Endodermal cell (in vitro differentiated cells): ENCODE data around the gene SKAP1. TPM values are rescaled to one million over a fixed set of nuclear protein-coding genes. Genes with fewer than 3 reads are reported as not detected.

Experiments
- DNase-seq: peaks from one replicate; pipeline ENCODE4 v3.0.0-alpha.2; 2017
- H3K27ac ChIP-seq: 2 replicates; pipeline ENCODE4 v1.5.1; 2013; ENCODE audit warnings: mild to moderate bottlenecking, low read depth, low read length, moderate library complexity
- H3K27me3 ChIP-seq: 2 replicates; pipeline ENCODE4 v1.6.1; 2013; ENCODE audit warnings: mild to moderate bottlenecking, low read length, moderate library complexity; ENCODE audit not compliant: insufficient read depth, control insufficient read depth, poor library complexity, severe bottlenecking
- H3K36me3 ChIP-seq: 2 replicates; pipeline ENCODE4 v1.7.0; 2013; ENCODE audit warnings: mild to moderate bottlenecking, low read length, moderate library complexity; ENCODE audit not compliant: control insufficient read depth, insufficient read depth
- H3K4me1 ChIP-seq: one replicate; pipeline ENCODE4 v1.7.0; 2013; ENCODE audit warnings: low read length; ENCODE audit not compliant: control insufficient read depth, insufficient read depth
- H3K4me3 ChIP-seq: 2 replicates; pipeline ENCODE4 v1.5.1; 2013; ENCODE audit warnings: mild to moderate bottlenecking, low read length, moderate library complexity
- H3K9ac ChIP-seq: 2 replicates; pipeline ENCODE4 v1.6.1; 2013; ENCODE audit warnings: mild to moderate bottlenecking, low read length, moderate library complexity; ENCODE audit not compliant: poor library complexity, severe bottlenecking; ENCODE audit errors: extremely low read depth
- H3K9me3 ChIP-seq: 2 replicates; pipeline ENCODE4 v1.6.1; 2013; ENCODE audit warnings: mild to moderate bottlenecking, low read length, moderate library complexity; ENCODE audit not compliant: control insufficient read depth
- H3K27ac Mint-ChIP-seq: 2 replicates; pipeline ENCODE4 v1.8.0; 2020; ENCODE audit warnings: mixed read lengths
- H3K27me3 Mint-ChIP-seq: 2 replicates; pipeline ENCODE4 v1.8.0; 2021; ENCODE audit warnings: mild to moderate bottlenecking, mixed read lengths; ENCODE audit not compliant: insufficient read depth
- H3K36me3 Mint-ChIP-seq: 2 replicates; pipeline ENCODE4 v1.8.0; 2020; ENCODE audit warnings: low read depth, mixed read lengths
- H3K4me1 Mint-ChIP-seq: 2 replicates; pipeline ENCODE4 v1.8.0; 2020; ENCODE audit warnings: mixed read lengths
- H3K4me3 Mint-ChIP-seq: 2 replicates; pipeline ENCODE4 v1.8.0; 2020; ENCODE audit warnings: mild to moderate bottlenecking, moderate library complexity, mixed read lengths
- H3K9me3 Mint-ChIP-seq: 2 replicates; pipeline ENCODE4 v1.8.0; 2020; ENCODE audit warnings: mild to moderate bottlenecking, mixed read lengths
- WGBS, 2 experiments: methylation state at CpG; one replicate each; pipeline versions ENCODE4 v1.1.5 to v1.1.7; 2013; ENCODE audit warnings: missing lambda C conversion rate in 2 of 2, mixed read lengths in 1 of 2; ENCODE audit not compliant: insufficient coverage in 1 of 2, insufficient read length in 1 of 2; 5-methylcytosine and 5-hydroxymethylcytosine counted together
- total RNA-seq, 2 donors: library from RNA; stranded (reverse); fragmentation: NEBNext Ultra II Directional in 1 of 2; extraction: Animal tissue kit (Norgen Biotek cat#: 25700) in 1 of 2; gene quantifications; 2 replicates in 1 of 2; 3 replicates in 1 of 2; pipeline ENCODE4 v1.2.1, GENCODE V29; 2021
- TF ChIP-seq, protein P1 (sequence below): fragments of 200-600 bp; sonication (generic); conservative IDR thresholded peaks from 2 replicates; pipeline ENCODE4 v1.5.0; 2021; ENCODE audit warnings: antibody characterized with exemption, mild to moderate bottlenecking

The SKAP1 gene
- total RNA-seq, 2 donors from 2014 or later = 0.31 to 0.53 TPM

- Mint-ChIP-seq H3K9me3 (no peaks in the 10 kb centered on the region), H3K36me3 (no peaks in the 10 kb centered on the region), H3K4me1 (no peaks in the 10 kb centered on the region), H3K27ac (no peak overlapping the region), H3K27me3 (peaks cover 37% of the 10 kb centered on the region), H3K4me3 (no peak overlapping the region)
- no peaks in the 10 kb centered on the region for H3K9me3 ChIP-seq
- H3K36me3 ChIP-seq = no peaks in the 10 kb centered on the region
- TF ChIP-seq, protein P1, sequence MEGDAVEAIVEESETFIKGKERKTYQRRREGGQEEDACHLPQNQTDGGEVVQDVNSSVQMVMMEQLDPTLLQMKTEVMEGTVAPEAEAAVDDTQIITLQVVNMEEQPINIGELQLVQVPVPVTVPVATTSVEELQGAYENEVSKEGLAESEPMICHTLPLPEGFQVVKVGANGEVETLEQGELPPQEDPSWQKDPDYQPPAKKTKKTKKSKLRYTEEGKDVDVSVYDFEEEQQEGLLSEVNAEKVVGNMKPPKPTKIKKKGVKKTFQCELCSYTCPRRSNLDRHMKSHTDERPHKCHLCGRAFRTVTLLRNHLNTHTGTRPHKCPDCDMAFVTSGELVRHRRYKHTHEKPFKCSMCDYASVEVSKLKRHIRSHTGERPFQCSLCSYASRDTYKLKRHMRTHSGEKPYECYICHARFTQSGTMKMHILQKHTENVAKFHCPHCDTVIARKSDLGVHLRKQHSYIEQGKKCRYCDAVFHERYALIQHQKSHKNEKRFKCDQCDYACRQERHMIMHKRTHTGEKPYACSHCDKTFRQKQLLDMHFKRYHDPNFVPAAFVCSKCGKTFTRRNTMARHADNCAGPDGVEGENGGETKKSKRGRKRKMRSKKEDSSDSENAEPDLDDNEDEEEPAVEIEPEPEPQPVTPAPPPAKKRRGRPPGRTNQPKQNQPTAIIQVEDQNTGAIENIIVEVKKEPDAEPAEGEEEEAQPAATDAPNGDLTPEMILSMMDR = no peak
- no peak for DNase-seq
- peaks cover 30% of the 10 kb centered on the region for H3K27me3 ChIP-seq
- no peak overlapping the region for H3K9ac ChIP-seq
- H3K4me3 ChIP-seq = no peak overlapping the region
- H3K27ac ChIP-seq = no peak overlapping the region
- WGBS, 2 experiments = no CpG with 5 or more reads among the region's 1 CpG
- no peaks in the 10 kb centered on the region for H3K4me1 ChIP-seq
Measured at GRCh38 chr17:48357779-48358602, 72.0 kb downstream of the SKAP1 start.

GRCh38 chr17:48356866-48357265, 73.1 kb downstream of the SKAP1 start:
- Histone ChIP-seq H3K9me3 (no peaks in the 10 kb centered on the region), H3K27ac (no peak overlapping the region), H3K4me3 (no peak overlapping the region), H3K9ac (no peak overlapping the region), H3K4me1 (no peaks in the 10 kb centered on the region), H3K27me3 (peaks cover 29% of the 10 kb centered on the region), H3K36me3 (no peaks in the 10 kb centered on the region)
- DNase-seq = no peak
- Mint-ChIP-seq H3K27me3 (peaks cover 34% of the 10 kb centered on the region), H3K4me1 (no peaks in the 10 kb centered on the region), H3K9me3 (no peaks in the 10 kb centered on the region), H3K4me3 (no peak overlapping the region), H3K36me3 (no peaks in the 10 kb centered on the region), H3K27ac (no peak overlapping the region)
- TF ChIP-seq, protein P1 = no peak
- WGBS, 2 experiments = 76 to 100% methylated on average over 1 of the region's 2 CpGs

GRCh38 chr17:48352630-48353029, 77.4 kb downstream of the SKAP1 start:
- no peak overlapping the region for H3K4me3 ChIP-seq

More at GRCh38 chr17:48352630-48353029, 77.4 kb downstream of the SKAP1 start:
- H3K4me3 Mint-ChIP-seq = no peak overlapping the region
- H3K27ac Mint-ChIP-seq = no peak overlapping the region
- Histone ChIP-seq H3K9me3 (no peaks in the 10 kb centered on the region), H3K27me3 (peaks cover 13% of the 10 kb centered on the region), H3K4me1 (peaks cover 4% of the 10 kb centered on the region), H3K9ac (no peak overlapping the region), H3K36me3 (no peaks in the 10 kb centered on the region), H3K27ac (no peak overlapping the region)
- H3K27me3 Mint-ChIP-seq = peaks cover 21% of the 10 kb centered on the region
- no peaks in the 10 kb centered on the region for H3K9me3 Mint-ChIP-seq
- TF ChIP-seq, protein P1 = no peak
- no peaks in the 10 kb centered on the region for H3K36me3 Mint-ChIP-seq
- peaks cover 7% of the 10 kb centered on the region for H3K4me1 Mint-ChIP-seq
- DNase-seq = no peak
